GM13976 (cell line): ENCODE data around the gene TTC31.

Source experiments
- DNase-seq: peaks from one replicate; pipeline ENCODE4 v3.0.0; 2012; ENCODE audit warnings: low spot score
- CTCF ChIP-seq: IDR thresholded peaks from 2 replicates; pipeline ENCODE4 v1.5.1; 2012; ENCODE audit warnings: borderline replicate concordance, mild to moderate bottlenecking; ENCODE audit not compliant: insufficient read depth; ENCODE audit errors: extremely low read depth, missing control alignments, control extremely low read depth
- in situ Hi-C: fragments of 300-500 bp; cut with MboI; formaldehyde crosslinking; loops from one replicate; pipeline ENCODE4 v1.12.0; 2022; ENCODE audit warnings: low sequenced_read_pairs, mixed read lengths, inconsistent platforms; ENCODE audit not compliant: unreplicated experiment

TTC31 gene

GRCh38 chr2:74503506-74504475 is 20.9 kb downstream of the TTC31 start:
- in situ Hi-C loops, result no loop called here
- DNase-seq, result no peak
- no peak for TF ChIP-seq CTCF

GRCh38 chr2:74504591-74504990 is 21.7 kb downstream of the TTC31 start:
- in situ Hi-C loops, result no loop called here
- DNase-seq, result no peak
- TF ChIP-seq CTCF, result no peak

GRCh38 chr2:74505448-74506246 is 22.8 kb downstream of the TTC31 start:
- TF ChIP-seq CTCF, result no peak
- DNase-seq, result no peak
- in situ Hi-C loops, result no loop called here

GRCh38 chr2:74507145-74507925 is 24.5 kb downstream of the TTC31 start, which contains the start of gene PCGF1:
PCGF1 (minus strand) TSS chr2:74507695; CDS start chr2:74507668, 27 bp downstream.
- DNase-seq, result peak; percentile 97
- in situ Hi-C loops, result no loop called here

GRCh38 chr2:74507926-74508520 is 25.1 kb downstream of the TTC31 start:
- in situ Hi-C loops, result no loop called here
- peak; percentile 54 for DNase-seq
- TF ChIP-seq CTCF, result peak; percentile 14

More at GRCh38 chr2:74507145-74507925, 24.5 kb downstream of the TTC31 start, which contains the start of gene PCGF1:
- TF ChIP-seq CTCF, result peak; percentile 51
